ENCODE results near the gene PQBP1.
"Not testable (repeated sequence)": the region's sequence is repeated elsewhere in the genome, so short reads cannot be mapped to it uniquely, and the experiment has no call there.

Gene PQBP1, protein sequence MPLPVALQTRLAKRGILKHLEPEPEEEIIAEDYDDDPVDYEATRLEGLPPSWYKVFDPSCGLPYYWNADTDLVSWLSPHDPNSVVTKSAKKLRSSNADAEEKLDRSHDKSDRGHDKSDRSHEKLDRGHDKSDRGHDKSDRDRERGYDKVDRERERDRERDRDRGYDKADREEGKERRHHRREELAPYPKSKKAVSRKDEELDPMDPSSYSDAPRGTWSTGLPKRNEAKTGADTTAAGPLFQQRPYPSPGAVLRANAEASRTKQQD

GRCh38 chrX:48897625-48898306, at the start of gene PQBP1, which contains the start of gene TIMM17B:
Gene PQBP1 (plus strand): TSS chrX:48897930. CDS start chrX:48898510, 580 bp downstream.
Gene TIMM17B (minus strand): TSS chrX:48897768. CDS start chrX:48897749, 19 bp downstream.
- peak within 1 kb of the TSS; percentile 81 for H3K4me3 ChIP-seq (ENCODE audit: low read depth, low read length)
- DNase-seq (ENCODE audit: low read depth): peak; percentile 90

DNA sequence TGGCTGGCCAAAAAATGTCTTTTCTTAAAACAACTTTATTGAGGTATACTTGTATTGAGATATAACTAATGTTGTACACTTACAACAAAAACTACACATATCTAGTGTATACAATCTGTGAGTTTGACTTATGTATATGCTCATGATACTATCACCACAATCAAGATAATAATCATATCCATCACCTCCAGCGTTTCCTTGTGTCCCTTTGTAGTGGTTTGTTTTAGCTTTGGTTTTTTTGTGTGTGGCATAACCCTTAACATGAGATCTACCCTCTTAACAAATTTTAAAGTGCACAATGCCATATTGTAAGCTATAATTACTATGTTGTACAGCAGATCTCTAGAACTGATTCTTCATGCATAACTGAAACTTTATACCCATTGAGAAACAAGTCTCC, 48.9 kb upstream of the PQBP1 start:
- DNase-seq (ENCODE audit: low read depth): no peak
- H3K4me3 ChIP-seq (ENCODE audit: low read depth, low read length): no peak overlapping the region

DNA sequence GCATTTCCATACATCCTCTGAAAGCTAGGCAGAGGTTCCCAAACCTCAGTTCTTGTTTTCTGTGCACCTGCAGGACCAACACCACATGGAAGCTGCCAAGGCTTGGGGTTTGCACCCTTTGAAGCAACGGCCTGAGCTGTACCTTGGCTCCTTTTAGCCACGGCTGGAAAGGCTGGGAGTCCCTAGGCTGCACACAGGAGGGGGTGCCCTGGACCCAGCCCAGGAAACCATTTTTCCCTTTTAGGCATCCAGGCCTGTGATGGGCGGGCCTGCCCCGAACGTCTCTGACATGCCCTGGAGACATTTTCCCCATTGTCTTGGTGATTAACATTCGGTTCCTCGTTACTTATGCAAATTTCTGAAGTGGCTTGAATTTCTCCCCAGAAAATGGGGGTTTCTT, 44.9 kb upstream of the PQBP1 start:
- DNase-seq (ENCODE audit: low read depth): no peak
- no peak overlapping the region for H3K4me3 ChIP-seq (ENCODE audit: low read depth, low read length)

- DNase-seq (ENCODE audit: low read depth); H3K4me3 ChIP-seq (ENCODE audit: low read depth, low read length): not testable (repeated sequence)
These were observed 44.2 kb upstream of the PQBP1 start for GRCh38 chrX:48853494-48853893.

GRCh38 chrX:48854121-48854804, 43.5 kb upstream of the PQBP1 start:
- not testable (repeated sequence) for H3K4me3 ChIP-seq (ENCODE audit: low read depth, low read length)

DNA sequence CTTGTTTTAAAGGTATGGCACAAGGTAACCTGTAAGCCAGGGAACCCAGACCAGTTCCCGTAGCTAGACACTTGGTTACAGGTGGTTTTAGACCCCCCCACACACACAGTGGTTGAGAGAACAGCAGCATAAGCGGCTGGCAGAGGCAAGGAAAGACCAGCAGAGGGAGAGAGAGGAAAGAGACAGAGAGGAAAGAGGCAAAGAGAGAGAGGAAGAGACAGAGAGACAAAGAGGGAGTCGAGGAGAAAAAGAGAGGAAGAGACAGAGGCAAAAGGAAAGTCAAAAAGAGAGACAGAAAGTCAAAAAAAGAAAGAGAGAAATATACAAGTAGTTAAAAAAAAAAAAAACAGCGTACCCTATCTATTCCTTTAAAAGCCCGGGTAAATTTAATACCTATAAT, 42.8 kb upstream of the PQBP1 start:
- no peak for DNase-seq (ENCODE audit: low read depth)
- no peak overlapping the region for H3K4me3 ChIP-seq (ENCODE audit: low read depth, low read length)

More at GRCh38 chrX:48854121-48854804, 43.5 kb upstream of the PQBP1 start:
- not testable (repeated sequence) for DNase-seq (ENCODE audit: low read depth)

DNA sequence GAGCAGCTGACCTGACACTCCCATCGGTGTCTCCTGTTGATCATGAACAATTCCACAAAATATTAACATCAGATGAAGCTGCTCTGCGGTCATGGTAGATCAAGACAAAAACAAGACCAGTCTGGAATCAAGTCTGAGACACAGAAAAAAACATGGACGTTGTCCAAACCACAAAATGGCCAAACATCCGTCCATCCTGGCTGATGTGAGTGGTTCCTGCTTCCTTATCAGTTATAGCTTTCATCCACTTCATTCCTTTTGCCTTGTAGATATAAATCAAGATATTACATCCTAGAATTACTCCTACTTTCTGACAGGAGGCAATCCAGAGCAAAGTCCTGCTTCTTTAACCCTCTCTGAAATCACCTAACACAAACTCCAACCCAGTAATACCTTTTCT, 33.5 kb upstream of the PQBP1 start:
- DNase-seq (ENCODE audit: low read depth): no peak

DNA sequence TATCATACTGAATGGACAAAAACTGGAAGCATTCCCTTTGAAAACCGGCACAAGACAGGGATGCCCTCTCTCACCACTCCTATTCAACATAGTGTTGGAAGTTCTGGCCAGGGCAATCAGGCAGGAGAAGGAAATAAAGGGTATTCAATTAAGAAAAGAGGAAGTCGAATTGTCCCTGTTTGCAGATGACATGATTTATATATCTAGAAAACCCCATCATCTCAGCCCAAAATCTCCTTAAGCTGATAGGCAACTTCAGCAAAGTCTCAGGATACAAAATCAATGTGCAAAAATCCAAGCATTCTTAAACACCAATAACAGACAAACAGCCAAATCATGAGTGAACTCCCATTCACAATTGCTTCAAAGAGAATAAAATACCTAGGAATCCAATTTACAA, 25.7 kb upstream of the PQBP1 start:
- DNase-seq (ENCODE audit: low read depth); H3K4me3 ChIP-seq (ENCODE audit: low read depth, low read length): not testable (repeated sequence)

More for the DNA sequence above, 33.5 kb upstream of the PQBP1 start:
- no peak overlapping the region for H3K4me3 ChIP-seq (ENCODE audit: low read depth, low read length)

- not testable (repeated sequence) for H3K4me3 ChIP-seq (ENCODE audit: low read depth, low read length); DNase-seq (ENCODE audit: low read depth)
These were observed 20.8 kb upstream of the PQBP1 start for GRCh38 chrX:48876944-48877343.

DNA sequence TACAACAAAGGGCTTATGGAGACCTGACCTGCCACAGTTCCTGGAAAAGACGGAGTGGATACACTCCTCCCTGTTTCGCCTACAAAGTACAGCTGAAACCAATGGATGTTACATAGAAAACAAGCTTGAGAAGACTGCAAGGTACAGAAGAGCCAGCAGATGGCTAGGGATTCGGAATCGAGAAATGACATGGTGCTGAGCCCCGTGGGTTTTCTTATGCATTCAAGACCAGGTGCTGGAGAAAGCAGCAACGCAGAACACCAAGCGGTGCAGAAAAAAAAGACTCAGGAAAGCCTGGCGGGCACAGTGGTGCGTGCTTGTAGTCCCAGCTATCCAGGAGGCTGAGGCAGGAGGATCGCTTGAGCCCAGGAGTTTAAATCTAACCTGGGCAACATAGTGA, 14.0 kb upstream of the PQBP1 start:
- no peak overlapping the region for H3K4me3 ChIP-seq (ENCODE audit: low read depth, low read length)
- no peak for DNase-seq (ENCODE audit: low read depth)

DNA sequence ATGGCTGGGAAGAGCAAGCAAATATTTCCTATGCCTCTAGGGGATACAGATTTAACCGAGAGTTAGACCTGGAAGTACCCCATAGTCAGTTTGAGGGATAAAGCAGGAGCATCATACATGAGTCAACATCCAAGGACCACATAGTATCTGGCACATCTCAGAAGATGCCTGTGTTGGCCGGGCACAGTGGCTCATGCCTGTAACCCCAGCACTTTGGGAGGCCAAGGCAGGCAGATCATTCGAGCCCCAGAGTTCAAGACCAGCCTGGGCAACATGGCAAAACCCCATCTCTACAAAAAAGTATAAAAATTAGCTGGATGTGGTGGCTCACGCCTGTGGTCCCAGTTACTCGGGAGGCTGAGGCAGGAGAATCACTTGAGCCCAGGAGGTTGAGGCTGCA, 11.1 kb upstream of the PQBP1 start:
- H3K4me3 ChIP-seq (ENCODE audit: low read depth, low read length); DNase-seq (ENCODE audit: low read depth): not testable (repeated sequence)

DNA sequence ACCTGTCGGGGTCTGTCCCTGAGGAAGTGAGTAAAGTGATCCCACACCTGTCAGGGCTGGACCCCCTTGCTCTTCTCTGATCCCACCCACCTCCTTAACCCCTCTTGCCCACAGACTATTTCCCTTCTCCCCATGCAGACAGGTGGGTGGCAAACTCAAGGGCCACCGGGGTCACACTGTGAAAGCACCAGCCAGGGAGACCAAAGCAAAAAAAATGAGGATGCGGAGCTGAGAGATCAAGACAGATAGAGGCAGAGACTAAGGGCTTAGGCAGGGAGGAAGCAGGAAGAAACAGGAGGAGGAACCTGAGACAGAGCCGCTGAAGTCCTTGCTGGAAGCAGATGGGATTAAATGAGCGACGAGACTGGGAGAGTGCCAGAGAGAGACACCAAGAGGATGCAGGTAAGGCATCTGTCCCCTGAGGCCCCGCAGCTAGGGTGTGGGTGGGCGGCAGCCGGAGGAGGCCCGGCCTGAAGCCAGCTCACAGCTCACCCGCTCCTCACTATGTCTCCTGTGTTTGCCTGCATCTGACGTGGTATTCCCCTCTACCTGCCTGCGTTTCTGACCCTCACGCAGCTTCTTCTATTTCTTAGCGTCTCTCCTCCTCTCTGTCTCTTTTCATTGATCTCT, 7.3 kb upstream of the PQBP1 start:
- DNase-seq (ENCODE audit: low read depth): no peak
- peak overlapping the region; percentile 55 for H3K4me3 ChIP-seq (ENCODE audit: low read depth, low read length)

- no peak for DNase-seq (ENCODE audit: low read depth)
- H3K4me3 ChIP-seq (ENCODE audit: low read depth, low read length): peak overlapping the region; percentile 55
These were observed 6.8 kb upstream of the PQBP1 start for GRCh38 chrX:48890934-48891401.

DNA sequence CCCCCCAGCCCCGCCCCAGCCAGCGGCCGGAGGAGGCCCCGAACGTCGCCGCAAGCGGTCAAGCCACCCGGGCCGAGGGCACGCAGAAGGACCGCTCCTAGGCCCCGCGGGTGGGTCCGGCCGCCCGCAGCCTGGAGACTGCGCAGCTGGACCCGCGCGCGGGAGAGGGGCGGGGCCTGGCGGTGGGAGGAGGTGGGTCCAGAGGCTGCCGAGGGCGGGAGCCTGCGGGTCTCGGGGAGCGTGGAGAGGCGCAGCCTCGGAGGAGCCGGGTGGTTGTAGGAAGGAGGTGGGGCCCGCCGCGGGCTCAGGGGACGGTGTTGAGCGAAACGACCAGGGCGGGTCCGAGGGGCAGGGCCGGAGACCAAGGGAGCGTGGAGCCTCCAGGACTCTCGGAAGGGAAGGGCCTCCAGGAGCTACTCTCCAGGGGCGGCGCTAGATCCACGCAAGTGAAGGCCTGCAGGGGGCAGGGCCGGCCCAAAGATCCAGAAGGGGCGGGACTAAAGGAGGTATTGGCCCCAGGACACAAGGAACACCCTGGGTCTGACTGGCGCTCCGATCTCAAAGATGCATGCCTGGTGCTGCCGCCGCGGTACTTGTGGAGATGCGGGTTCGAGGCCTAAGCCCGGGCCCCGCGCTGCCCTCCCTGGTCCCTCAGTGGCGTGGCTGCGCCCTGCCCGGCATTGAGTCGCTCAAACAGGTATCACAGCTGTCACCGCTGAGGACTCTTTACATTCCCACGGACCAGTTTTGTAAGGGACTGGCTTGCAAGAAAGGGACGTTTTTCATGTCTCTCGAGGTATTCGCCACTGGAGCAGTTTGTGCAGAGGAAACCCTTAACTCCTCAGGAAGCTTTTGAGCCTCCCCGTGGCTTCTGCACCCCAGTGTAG, 6.1 kb upstream of the PQBP1 start:
- peak; percentile 52 for DNase-seq (ENCODE audit: low read depth)

GRCh38 chrX:48892896-48893295, 4.8 kb upstream of the PQBP1 start:
- DNase-seq (ENCODE audit: low read depth): no peak

More for the DNA sequence above, 6.1 kb upstream of the PQBP1 start:
- peak overlapping the region; percentile 55 for H3K4me3 ChIP-seq (ENCODE audit: low read depth, low read length)

GRCh38 chrX:48893556-48894348, 4.0 kb upstream of the PQBP1 start:
- no peak for DNase-seq (ENCODE audit: low read depth)
- no peak overlapping the region for H3K4me3 ChIP-seq (ENCODE audit: low read depth, low read length)

More at GRCh38 chrX:48892896-48893295, 4.8 kb upstream of the PQBP1 start:
- no peak overlapping the region for H3K4me3 ChIP-seq (ENCODE audit: low read depth, low read length)

DNA sequence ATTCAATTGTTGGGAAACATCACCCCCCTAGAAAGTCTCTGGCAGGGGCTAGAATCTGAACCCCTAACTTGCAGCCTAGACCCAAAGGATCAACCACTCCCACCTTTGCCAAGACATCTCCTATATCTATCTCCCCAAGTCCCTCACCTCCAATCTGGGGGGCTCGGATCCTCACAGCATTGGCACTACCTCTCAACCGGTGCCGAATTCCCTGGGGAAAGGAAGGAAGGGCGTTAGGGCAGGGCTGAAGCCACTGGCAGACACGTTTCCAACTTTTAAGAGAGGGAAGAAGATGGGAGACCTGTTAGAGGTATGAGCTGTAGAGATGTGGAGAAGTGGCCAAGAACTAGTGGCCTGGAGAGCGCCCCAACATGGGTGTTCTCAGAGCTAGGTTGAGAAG, 2.8 kb upstream of the PQBP1 start:
- DNase-seq (ENCODE audit: low read depth): no peak

GRCh38 chrX:48896611-48897011, 1.1 kb upstream of the PQBP1 start:
- peak overlapping the region; percentile 81 for H3K4me3 ChIP-seq (ENCODE audit: low read depth, low read length)
- no peak for DNase-seq (ENCODE audit: low read depth)

More for the DNA sequence above, 2.8 kb upstream of the PQBP1 start:
- no peak overlapping the region for H3K4me3 ChIP-seq (ENCODE audit: low read depth, low read length)

Data from skeletal muscle cell (primary cell).